NOMO-1 treated with DMSO at 0.1 percent for 48 hours (cell line): ENCODE data around the gene ZNF799.
"Not testable (repeated sequence)": the region's sequence is repeated elsewhere in the genome, so short reads cannot be mapped to it uniquely, and the experiment has no call there.

ENCODE experiments used
- DNase-seq: peaks from one replicate; lab custom pipeline; 2025; ENCODE audit not compliant: unreplicated experiment; lab: John Stamatoyannopoulos, UW

ZNF799 gene

DNA sequence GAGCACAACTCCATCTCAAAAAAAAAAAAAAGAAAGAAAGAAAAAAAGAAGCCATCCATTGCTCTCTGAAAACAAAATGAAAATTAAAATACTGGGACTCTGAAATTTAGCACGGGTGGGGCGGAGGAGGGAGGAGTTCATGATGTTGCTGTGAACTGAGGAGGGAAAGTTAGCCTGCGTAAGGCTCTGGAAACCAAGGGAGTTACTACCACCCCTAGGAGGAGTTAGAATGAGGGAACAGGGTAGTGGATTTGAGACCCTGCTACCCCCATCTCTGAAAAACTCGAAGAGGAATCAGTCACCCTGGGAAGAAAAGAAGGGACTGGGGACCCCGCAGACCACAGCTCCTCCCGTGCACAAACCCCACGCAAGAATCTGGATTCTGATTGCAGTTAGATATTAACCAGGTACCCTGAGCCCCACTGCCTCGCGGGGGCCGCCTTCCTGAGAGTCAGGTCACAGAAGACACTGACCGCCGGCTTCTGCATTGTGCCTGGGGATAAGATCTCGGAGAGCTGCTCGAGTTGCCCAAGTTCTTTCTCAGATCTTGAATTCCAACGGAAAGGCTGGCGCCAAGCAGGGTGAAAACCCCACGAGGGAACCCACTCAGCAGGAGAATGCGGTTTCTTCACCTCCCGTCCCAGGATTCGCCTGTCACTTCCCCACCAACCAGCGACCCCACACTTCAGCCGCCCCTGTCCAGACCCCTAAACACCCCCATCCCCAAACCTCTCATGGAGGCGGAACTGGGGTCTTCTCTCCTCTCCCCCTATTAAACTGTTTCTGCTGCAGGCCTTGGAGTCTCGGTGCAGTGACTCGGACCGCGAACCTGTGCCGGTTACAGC is 36.5 kb downstream of the ZNF799 start:
- no peak for DNase-seq

GRCh38 chr19:12362236-12362635 is 38.8 kb downstream of the ZNF799 start:
- DNase-seq, result not testable (repeated sequence)

DNA sequence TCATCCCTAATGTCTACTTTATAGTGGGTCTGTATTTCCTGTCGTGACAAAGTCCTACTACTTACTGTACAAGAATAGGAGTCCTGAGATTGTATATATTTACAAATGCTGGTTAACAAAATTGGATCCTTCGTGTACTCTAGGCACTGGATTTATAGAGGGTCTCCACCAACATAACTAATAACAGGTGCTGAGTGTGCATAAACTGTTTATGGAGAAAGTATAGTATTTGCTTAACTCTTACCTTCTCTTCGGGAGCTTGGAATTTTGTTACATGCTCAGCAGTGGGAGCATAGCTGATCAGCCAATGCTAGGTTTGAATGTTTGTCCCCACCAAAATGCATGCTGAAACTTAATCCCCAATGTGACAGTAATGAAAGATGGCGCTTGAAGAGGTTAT is 47.7 kb downstream of the ZNF799 start:
- no peak for DNase-seq

DNA sequence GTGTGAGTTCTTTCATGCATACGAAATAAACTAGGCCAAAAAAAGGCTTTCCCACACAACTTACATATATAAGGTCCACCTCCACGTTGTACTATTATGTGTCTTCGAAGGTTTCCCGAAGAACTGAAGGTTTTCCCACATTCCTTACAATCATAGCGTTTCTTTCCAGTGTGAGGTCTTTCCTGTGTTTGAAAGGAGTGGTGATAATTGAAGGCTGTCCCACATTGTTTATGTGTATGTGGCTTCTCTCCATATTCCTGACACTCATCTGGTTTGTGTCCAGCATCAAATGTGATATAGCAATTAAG is 50.2 kb downstream of the ZNF799 start:
- DNase-seq, result no peak

DNA sequence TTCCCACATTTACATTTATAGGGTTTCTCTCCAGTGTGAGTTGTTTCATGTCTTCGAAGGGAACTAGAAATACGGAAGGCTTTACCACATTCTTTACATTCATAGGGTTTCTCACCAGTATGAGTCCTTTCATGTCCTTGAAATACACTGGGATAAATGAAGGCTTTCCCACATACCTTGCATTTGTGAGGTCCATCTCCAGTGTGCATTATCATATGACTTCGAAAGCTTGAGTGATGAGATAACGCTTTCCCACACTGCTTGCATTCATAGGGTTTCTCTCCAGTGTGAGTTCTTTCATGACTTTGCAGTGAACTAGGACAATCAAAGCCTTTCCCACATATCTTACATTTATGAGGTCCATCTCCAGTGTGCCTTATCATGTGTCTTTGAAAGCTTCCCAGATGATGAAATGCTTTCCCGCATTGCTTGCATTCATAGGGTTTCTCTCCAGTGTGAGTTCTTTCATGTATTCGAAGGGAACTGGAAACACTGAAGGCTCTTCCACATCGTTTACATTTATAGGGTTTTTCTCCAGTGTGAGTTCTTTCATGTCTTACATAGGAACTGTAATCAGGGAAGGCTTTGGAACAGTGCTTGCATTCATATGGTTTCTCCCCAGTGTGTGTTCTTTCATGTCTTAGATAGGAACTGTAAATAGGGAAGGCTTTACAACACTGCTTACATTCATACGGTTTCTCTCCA is 50.7 kb downstream of the ZNF799 start:
- DNase-seq, result no peak

GRCh38 chr19:12346896-12347295 is 54.2 kb downstream of the ZNF799 start:
- DNase-seq, result no peak

GRCh38 chr19:12345197-12345596 is 55.9 kb downstream of the ZNF799 start:
- DNase-seq, result no peak
